ENCODE data around the gene WNK2. TPM values are rescaled to one million over a fixed set of nuclear protein-coding genes. Genes with fewer than 3 reads are reported as not detected.
A peak's percentile ranks its signal among the peaks of the same experiment; 100 is the strongest.

The WNK2 gene
- total RNA-seq, 1 donor from 2014 or later, result 9.7 TPM

- Histone ChIP-seq H3K36me3 (ENCODE audit: control insufficient read depth, insufficient read depth, low read length) (no peaks in the 10 kb centered on the region), H3K27me3 (ENCODE audit: control insufficient read depth, insufficient read depth, low read length) (no peaks in the 10 kb centered on the region), H3K4me3 (ENCODE audit: low read depth, low read length) (no peak overlapping the region)
- DNase-seq (ENCODE audit: low read depth), result no peak
- TF ChIP-seq CTCF (IDR thresholded peaks at IDR 0.05; ENCODE audit: insufficient read depth, low read length, poor library complexity, severe bottlenecking), result no peak
Measured at GRCh38 chr9:93149361-93149760, 34.6 kb upstream of the WNK2 start.

DNA sequence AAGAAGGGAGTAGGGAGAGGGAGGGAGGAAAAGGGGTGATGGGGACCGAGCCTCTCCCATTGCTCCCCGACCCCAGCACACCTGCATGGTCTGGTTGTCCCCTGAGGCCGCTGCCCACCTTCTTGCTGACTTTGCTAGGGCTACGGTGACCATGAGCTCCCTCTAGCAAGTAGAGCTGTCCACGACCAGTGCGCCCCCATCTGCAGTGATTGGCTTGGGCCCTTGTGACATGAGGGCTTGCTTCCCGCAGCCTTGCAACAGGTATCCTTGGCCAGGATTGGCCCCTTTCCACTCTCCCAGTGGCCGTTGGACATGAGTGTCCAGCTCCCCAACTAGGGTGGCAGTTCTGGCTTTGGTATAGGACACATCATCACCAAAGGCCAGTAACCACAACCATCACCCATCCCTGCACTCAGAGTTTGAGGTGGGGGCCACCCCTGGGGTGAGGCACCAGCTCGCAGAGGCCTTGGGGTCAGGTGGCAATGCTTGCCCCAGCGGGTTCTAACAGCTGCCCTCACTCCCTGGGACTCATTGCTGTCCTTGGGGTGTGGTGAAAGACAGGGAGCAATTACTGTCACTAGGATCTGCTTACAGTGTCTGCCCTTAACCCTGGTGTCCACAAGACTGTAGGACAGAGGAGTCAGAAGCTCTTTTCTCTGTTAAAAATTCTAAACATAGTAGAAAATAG is 32.7 kb upstream of the WNK2 start:
- TF ChIP-seq CTCF (IDR thresholded peaks at IDR 0.05; ENCODE audit: insufficient read depth, low read length, poor library complexity, severe bottlenecking), result no peak

DNA sequence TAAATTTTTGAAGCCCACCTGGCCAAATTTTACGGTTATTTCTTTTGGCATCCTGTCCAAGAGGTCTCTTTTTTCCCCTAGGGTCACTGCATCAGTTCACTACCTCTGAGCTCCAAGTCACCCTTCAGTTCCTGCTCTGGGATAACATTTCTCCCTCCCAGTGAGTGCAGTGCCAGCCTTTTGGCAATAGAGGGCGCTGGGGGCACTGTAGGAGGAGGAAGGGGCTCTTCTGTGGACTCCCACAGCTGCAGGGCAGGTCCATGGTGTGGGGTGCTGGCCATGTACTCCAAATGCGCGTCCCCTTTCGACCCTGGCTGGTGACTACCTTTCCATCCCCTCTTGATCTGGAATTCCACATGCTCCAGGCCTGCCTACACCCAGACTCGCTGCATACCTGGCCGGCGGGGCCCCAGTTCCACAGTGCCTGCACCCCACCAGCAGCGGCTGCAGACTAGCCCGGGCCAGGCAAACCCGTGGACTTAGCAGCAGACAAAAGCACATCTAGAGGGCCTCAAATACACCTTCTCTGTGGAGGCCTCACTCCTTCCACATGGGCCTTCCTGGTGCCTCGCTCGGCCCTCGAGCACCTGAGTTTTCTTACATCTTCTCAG is 29.5 kb upstream of the WNK2 start:
- TF ChIP-seq CTCF (IDR thresholded peaks at IDR 0.05; ENCODE audit: insufficient read depth, low read length, poor library complexity, severe bottlenecking), result peak; percentile 69
- H3K36me3 ChIP-seq (ENCODE audit: control insufficient read depth, insufficient read depth, low read length), result no peaks in the 10 kb centered on the region
- H3K4me3 ChIP-seq (ENCODE audit: low read depth, low read length), result no peak overlapping the region
- DNase-seq (ENCODE audit: low read depth), result no peak
- H3K27me3 ChIP-seq (ENCODE audit: control insufficient read depth, insufficient read depth, low read length), result no peaks in the 10 kb centered on the region

More for the DNA sequence above, 32.7 kb upstream of the WNK2 start:
- Histone ChIP-seq H3K4me3 (ENCODE audit: low read depth, low read length) (no peak overlapping the region), H3K36me3 (ENCODE audit: control insufficient read depth, insufficient read depth, low read length) (no peaks in the 10 kb centered on the region), H3K27me3 (ENCODE audit: control insufficient read depth, insufficient read depth, low read length) (no peaks in the 10 kb centered on the region)
- no peak for DNase-seq (ENCODE audit: low read depth)

GRCh38 chr9:93155716-93156474 is 28.0 kb upstream of the WNK2 start:
- no peaks in the 10 kb centered on the region for H3K36me3 ChIP-seq (ENCODE audit: control insufficient read depth, insufficient read depth, low read length)
- H3K4me3 ChIP-seq (ENCODE audit: low read depth, low read length), result no peak overlapping the region
- no peaks in the 10 kb centered on the region for H3K27me3 ChIP-seq (ENCODE audit: control insufficient read depth, insufficient read depth, low read length)
- TF ChIP-seq CTCF (IDR thresholded peaks at IDR 0.05; ENCODE audit: insufficient read depth, low read length, poor library complexity, severe bottlenecking), result no peak
- DNase-seq (ENCODE audit: low read depth), result no peak

DNA sequence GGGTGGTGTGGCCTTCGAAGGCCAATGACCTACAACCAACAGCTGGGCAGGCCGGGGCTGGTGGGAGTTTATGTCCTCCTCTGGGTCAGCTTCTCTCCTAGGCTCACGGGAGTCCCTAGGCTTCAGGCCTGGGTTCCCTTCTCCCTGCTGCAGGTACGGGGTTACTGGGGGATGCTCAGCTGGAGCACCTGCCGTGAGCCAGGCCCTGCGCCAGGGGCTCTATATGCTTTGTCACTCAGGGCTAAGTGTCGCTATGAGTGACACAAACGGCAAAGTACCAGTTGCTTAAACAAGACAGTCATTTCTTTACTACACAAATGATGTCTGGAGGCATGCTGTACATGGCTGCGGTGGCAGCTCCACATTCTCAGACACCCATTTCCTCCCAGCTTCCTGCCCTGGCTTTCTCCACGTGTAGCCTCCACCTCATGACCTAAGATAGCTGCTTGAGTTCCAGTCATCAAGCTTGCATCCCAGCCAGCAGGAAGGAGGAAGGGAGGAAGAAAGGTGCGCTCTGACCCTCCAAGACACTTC is 27.4 kb upstream of the WNK2 start:
- no peak for DNase-seq (ENCODE audit: low read depth)
- H3K27me3 ChIP-seq (ENCODE audit: control insufficient read depth, insufficient read depth, low read length), result no peaks in the 10 kb centered on the region
- H3K36me3 ChIP-seq (ENCODE audit: control insufficient read depth, insufficient read depth, low read length), result no peaks in the 10 kb centered on the region
- TF ChIP-seq CTCF (IDR thresholded peaks at IDR 0.05; ENCODE audit: insufficient read depth, low read length, poor library complexity, severe bottlenecking), result no peak
- no peak overlapping the region for H3K4me3 ChIP-seq (ENCODE audit: low read depth, low read length)
